ENCODE measurements around the gene CFHR3. TPM values are rescaled to one million over a fixed set of nuclear protein-coding genes. Genes with fewer than 3 reads are reported as not detected.
"Not testable (repeated sequence)": the region's sequence is repeated elsewhere in the genome, so short reads cannot be mapped to it uniquely, and the experiment has no call there.

Gene CFHR3
- total RNA-seq, 2 donors from 2014 or later = 0.20 TPM; not detected in 1

GRCh38 chr1:196779093-196779492 lies 4.5 kb downstream of the CFHR3 start:
- TF ChIP-seq, protein P1, sequence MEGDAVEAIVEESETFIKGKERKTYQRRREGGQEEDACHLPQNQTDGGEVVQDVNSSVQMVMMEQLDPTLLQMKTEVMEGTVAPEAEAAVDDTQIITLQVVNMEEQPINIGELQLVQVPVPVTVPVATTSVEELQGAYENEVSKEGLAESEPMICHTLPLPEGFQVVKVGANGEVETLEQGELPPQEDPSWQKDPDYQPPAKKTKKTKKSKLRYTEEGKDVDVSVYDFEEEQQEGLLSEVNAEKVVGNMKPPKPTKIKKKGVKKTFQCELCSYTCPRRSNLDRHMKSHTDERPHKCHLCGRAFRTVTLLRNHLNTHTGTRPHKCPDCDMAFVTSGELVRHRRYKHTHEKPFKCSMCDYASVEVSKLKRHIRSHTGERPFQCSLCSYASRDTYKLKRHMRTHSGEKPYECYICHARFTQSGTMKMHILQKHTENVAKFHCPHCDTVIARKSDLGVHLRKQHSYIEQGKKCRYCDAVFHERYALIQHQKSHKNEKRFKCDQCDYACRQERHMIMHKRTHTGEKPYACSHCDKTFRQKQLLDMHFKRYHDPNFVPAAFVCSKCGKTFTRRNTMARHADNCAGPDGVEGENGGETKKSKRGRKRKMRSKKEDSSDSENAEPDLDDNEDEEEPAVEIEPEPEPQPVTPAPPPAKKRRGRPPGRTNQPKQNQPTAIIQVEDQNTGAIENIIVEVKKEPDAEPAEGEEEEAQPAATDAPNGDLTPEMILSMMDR (IDR thresholded peaks at IDR 0.05) = no peak
- no peaks in the 10 kb centered on the region for H3K4me1 ChIP-seq

GRCh38 chr1:196791252-196791651 lies 16.6 kb downstream of the CFHR3 start:
- H3K4me1 ChIP-seq; H3K4me3 ChIP-seq; H3K27ac ChIP-seq; H3K36me3 ChIP-seq; H3K9me3 ChIP-seq; H3K27me3 ChIP-seq; DNase-seq (ENCODE audit: low spot score): not testable (repeated sequence)

More at GRCh38 chr1:196779093-196779492, 4.5 kb downstream of the CFHR3 start:
- Histone ChIP-seq H3K4me3 (no peak overlapping the region), H3K27me3 (no peaks in the 10 kb centered on the region), H3K9me3 (no peaks in the 10 kb centered on the region), H3K36me3 (no peaks in the 10 kb centered on the region), H3K27ac (no peak overlapping the region)
- DNase-seq (ENCODE audit: low spot score) = no peak

GRCh38 chr1:196794103-196794502 lies 19.5 kb downstream of the CFHR3 start:
- H3K36me3 ChIP-seq; DNase-seq (ENCODE audit: low spot score); H3K4me3 ChIP-seq; H3K9me3 ChIP-seq; H3K27me3 ChIP-seq; H3K27ac ChIP-seq; H3K4me1 ChIP-seq: not testable (repeated sequence)

DNA sequence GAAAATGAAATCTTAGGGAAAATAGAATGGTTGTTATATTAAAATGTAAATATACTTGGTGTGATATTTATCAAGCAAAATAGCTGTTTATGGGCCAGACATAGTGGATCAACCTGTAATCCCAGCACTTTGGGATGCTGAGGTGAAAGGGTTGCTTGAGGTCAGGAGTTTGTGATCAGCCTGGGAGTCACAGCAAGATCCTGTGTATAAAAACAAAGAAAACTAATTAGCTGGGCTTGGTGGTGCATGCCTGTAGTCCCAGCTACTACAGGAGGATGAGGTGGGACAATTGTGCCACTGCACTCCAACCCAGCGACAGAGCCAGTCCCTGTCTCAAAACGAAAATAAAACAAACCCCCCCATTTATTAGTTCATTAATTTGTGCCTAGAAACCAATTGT lies 23.3 kb downstream of the CFHR3 start:
- DNase-seq (ENCODE audit: low spot score) = no peak
- H3K27me3 ChIP-seq = no peaks in the 10 kb centered on the region
- H3K27ac ChIP-seq = no peak overlapping the region
- H3K9me3 ChIP-seq = no peaks in the 10 kb centered on the region
- TF ChIP-seq, protein P1 (IDR thresholded peaks at IDR 0.05) = no peak
- no peaks in the 10 kb centered on the region for H3K4me1 ChIP-seq
- H3K36me3 ChIP-seq = no peaks in the 10 kb centered on the region
- no peak overlapping the region for H3K4me3 ChIP-seq

- H3K27me3 ChIP-seq; H3K4me1 ChIP-seq; H3K36me3 ChIP-seq; H3K4me3 ChIP-seq; DNase-seq (ENCODE audit: low spot score); H3K27ac ChIP-seq; H3K9me3 ChIP-seq: not testable (repeated sequence)
Measured at GRCh38 chr1:196801920-196802319, 27.3 kb downstream of the CFHR3 start.

DNA sequence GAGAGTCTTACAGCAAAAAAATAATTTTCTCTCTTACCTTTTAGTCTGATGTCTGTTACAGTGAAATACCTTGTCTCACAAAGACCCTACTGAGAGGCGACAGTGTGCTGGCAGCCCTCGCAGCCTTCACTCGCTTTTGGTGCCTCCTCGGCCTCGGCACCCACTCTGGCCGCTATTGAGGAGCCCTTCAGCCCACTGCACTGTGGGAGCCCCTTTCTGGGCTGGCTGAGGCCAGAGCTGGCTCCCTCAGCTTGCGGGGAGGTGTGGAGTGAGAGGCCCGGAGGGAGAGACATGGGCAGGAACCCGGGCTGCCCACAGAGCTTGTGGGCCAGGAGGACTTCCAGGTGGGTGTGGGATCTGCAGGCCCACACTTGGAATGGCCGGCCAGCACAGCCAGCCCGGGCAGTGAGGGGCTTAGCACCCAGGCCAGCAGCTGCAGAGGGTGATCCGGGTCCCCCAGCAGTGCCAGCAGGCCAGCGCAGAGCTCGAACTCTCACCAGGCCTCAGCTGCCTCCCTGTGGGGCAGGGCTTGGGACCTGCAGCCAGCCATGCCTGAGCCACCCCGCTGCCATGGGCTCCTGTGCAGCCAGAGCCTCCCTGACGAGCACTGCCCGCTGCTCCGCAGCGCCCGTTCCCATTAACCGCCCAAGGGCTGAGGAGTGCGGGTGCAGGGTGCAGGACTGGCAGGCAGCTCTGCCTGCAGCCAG lies 34.0 kb downstream of the CFHR3 start:
- no peak for DNase-seq (ENCODE audit: low spot score)
- TF ChIP-seq, protein P1 (IDR thresholded peaks at IDR 0.05) = no peak

DNA sequence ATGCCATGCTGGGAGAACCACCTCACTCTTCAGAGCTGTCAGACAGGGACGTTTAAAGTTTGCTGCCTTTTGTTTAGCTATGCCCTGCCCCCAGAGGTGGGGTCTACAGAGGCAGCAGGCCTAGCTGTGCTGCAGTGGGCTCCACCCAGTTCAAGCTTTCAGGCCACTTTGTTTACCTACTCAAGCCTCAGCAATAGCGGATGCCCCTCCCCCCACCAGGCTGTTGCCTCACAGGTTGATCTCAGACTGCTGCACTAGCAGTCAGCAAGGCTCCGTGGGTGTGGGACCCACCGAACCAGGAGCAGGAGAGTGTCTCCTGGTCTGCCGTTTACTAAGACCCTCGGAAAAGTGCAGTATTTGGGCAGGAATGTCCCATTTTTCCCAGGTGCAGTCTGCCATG lies 42.8 kb downstream of the CFHR3 start:
- not testable (repeated sequence) for H3K27me3 ChIP-seq; H3K4me1 ChIP-seq; H3K4me3 ChIP-seq; H3K9me3 ChIP-seq; DNase-seq (ENCODE audit: low spot score); H3K36me3 ChIP-seq; H3K27ac ChIP-seq

More for the DNA sequence above, 34.0 kb downstream of the CFHR3 start:
- Histone ChIP-seq H3K9me3 (no peaks in the 10 kb centered on the region), H3K27me3 (no peaks in the 10 kb centered on the region), H3K36me3 (no peaks in the 10 kb centered on the region), H3K4me1 (no peaks in the 10 kb centered on the region), H3K4me3 (no peak overlapping the region), H3K27ac (no peak overlapping the region)

DNA sequence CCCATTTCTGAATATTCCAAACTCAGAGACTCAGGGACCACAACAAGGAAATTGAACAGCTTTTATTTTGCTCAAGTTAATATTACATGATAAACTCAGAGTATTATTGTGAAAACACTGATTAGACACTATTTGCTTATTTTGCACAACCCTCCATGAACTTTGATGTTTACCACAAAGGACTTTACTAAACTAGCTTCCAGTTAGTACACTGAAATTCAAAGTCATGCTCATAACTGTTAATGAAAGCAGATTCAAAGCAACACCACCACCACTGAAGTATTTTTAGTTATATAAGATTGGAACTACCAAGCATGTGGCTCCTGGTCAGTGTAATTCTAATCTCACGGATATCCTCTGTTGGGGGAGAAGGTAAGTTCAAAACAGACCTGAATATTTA lies 44.9 kb downstream of the CFHR3 start, which contains the start of gene CFHR1:
TSS of gene CFHR1 (plus strand) at position 201 of the 400 bp plus-strand sequence. CDS start at position 315, 114 bp downstream.
- H3K9me3 ChIP-seq; H3K27ac ChIP-seq; DNase-seq (ENCODE audit: low spot score); H3K4me3 ChIP-seq; H3K27me3 ChIP-seq; H3K36me3 ChIP-seq; H3K4me1 ChIP-seq: not testable (repeated sequence)
